Psoas muscle (tissue), 8 donors: Measurements from ENCODE around the gene SLC24A3. TPM values are rescaled to one million over a fixed set of nuclear protein-coding genes. Genes with fewer than 3 reads are reported as not detected.

ENCODE experiments used
- ATAC-seq, 4 donors: fragments of 200-7000 bp; cut with Tn5 transposase; one replicate each; pipeline ENCODE4 v1.9.1; 2020; ENCODE audit warnings: moderate library complexity in 3 of 4, mild to moderate bottlenecking in 2 of 4
- DNase-seq, 2 donors: peaks; one replicate each; pipeline ENCODE4 v3.0.0-alpha.2; 2020
- H3K27ac ChIP-seq: fragments of 200-600 bp; one replicate; pipeline ENCODE4 v1.8.0; 2022
- H3K27me3 ChIP-seq, 3 donors: fragments of 200-600 bp in 1 of 3; one replicate each; pipeline versions ENCODE4 v1.6.1 to v1.8.0; 2013 to 2022; ENCODE audit warnings: low read length in 2 of 3, mild to moderate bottlenecking in 2 of 3, moderate library complexity in 1 of 3; ENCODE audit not compliant: insufficient read depth in 3 of 3
- H3K36me3 ChIP-seq, 2 donors: fragments of 200-600 bp in 1 of 2; one replicate each; pipeline versions ENCODE4 v1.6.1 to v1.8.0; 2013 to 2022; ENCODE audit warnings: low read depth in 1 of 2, mild to moderate bottlenecking in 1 of 2, moderate library complexity in 1 of 2; ENCODE audit not compliant: insufficient read depth in 1 of 2
- H3K4me1 ChIP-seq: fragments of 200-600 bp; one replicate; pipeline ENCODE4 v1.8.0; 2022
- H3K4me3 ChIP-seq: fragments of 200-600 bp; one replicate; pipeline ENCODE4 v1.8.0; 2022; ENCODE audit warnings: mild to moderate bottlenecking
- H3K9me3 ChIP-seq: fragments of 200-600 bp; one replicate; pipeline ENCODE4 v1.8.0; 2022
- CTCF ChIP-seq: fragments of 200-600 bp; IDR thresholded peaks from one replicate; pipeline ENCODE4 v1.8.0; 2022; ENCODE audit warnings: antibody characterized with exemption
- WGBS, 3 donors: extraction: QIAGEN DNeasy Blood & Tissue Kit; methylation state at CpG; one replicate each; pipeline versions ENCODE4 v1.1.6 to v1.1.7; 2013; 5-methylcytosine and 5-hydroxymethylcytosine counted together
- intact Hi-C, 2 donors: fragments of 100-400 bp; cut with DNase I; formaldehyde crosslinking; loops; one replicate each; pipeline versions ENCODE4 v1.11.0 to v1.14.2; 2022
- polyA plus RNA-seq, 3 donors: library from polyadenylated mRNA; stranded (reverse); fragments of 200-250 nt; gene quantifications; one replicate each; pipeline ENCODE4 v1.2.3, GENCODE V29; 2013
- total RNA-seq, 4 donors: library from RNA; stranded (reverse); fragmentation: NEBNext Ultra II Directional in 2 of 4; extraction: Animal tissue kit (Norgen Biotek cat#: 25700) in 2 of 4; gene quantifications; one replicate each; pipeline versions ENCODE4 v1.2.1 to v1.2.4, GENCODE V29; 2021 to 2023
- donor health status: healthy with polysubstance abuse.
- donor health status: DM: no; HTN: no; CAD: no; lungs with moderate emphysema.
- donor health status: Bipolar disorder and iron deficiency.
- donor health status: healthy.
- donor health status: DM: yes; HTN: yes; CAD: no.
- donor health status: DM: no; HTN: no; CAD: no.
- donor health status: DM: no; HTN: no; CAD: no.
- donor health status: DM: yes; HTN: yes; CAD: no.

Gene SLC24A3
- total and polyA plus RNA-seq, 7 donors: 3.0 to 24.4 (median 8.2) TPM

GRCh38 chr20:19367591-19367990 is 155.1 kb downstream of the SLC24A3 start:
- H3K4me1 ChIP-seq: peaks cover 11% of the 10 kb centered on the region
- H3K36me3 ChIP-seq: no peaks in the 10 kb centered on the region
- no peak overlapping the region for H3K4me3 ChIP-seq
- intact Hi-C loops: no loop called here
- no peak for TF ChIP-seq CTCF
- ATAC-seq: no peak
- H3K27ac ChIP-seq: no peak overlapping the region
- DNase-seq: no peak
- H3K27me3 ChIP-seq: no peaks in the 10 kb centered on the region
- H3K9me3 ChIP-seq: no peaks in the 10 kb centered on the region
- 65 to 79% (median 72%) methylated on average over 2 of the region's 2 CpGs for WGBS, 3 donors

GRCh38 chr20:19368351-19368750 is 155.9 kb downstream of the SLC24A3 start:
- Histone ChIP-seq H3K4me3 (no peak overlapping the region), H3K27ac (no peak overlapping the region), H3K4me1 (peaks cover 8% of the 10 kb centered on the region), H3K36me3 (no peaks in the 10 kb centered on the region), H3K9me3 (no peaks in the 10 kb centered on the region), H3K27me3 (no peaks in the 10 kb centered on the region)
- TF ChIP-seq CTCF: no peak
- WGBS, 3 donors: 52 to 66% (median 65%) methylated on average over 3 of the region's 3 CpGs
- no peak for DNase-seq
- ATAC-seq: no peak
- intact Hi-C loops: no loop called here

DNA sequence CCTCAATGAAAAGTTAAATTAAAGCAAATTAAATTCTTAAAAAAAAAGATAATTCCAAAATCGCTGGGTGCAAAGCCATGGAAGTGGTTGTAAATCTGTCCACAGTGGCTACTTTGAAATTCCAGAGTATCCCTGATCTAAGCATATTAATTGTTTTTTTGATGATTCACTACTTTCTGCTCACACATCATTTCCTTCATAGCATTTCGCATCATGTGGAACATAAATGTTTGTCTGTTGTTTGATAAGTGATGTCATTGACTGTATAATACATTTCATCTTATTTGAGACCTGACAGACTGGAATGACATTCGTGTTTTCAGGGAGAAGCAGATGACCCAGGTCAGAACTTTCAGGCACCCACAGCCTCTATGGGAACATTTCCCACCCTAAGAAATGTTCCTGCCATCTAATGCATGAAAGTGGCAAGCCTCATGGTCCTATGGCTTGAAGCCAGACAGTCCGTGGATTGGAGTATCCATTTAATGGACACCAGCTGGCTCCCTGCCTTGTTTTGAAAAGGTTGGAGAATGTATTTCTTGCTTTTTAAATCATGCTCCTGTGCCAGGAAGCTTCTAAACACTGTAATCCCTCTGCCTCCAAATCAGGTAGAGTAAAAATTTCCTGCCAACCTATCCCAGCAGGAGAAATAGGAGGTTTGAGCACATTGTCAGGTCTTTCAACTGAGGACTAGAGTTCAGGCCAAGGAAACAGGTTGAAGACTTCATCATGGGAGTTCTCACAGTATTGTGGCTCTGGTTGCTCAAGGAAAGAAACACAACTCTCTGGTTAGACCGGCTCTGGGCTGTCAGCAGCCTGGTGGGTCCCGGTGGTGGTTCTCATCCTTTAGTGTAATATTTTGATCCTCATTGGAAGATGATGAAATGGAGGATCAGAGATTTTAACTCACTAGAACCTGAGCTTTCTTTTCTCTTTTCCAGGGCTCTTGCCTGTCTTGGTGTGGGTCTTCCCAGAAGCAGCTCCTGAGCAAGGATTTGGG is 157.9 kb downstream of the SLC24A3 start:
- 69 to 81% (median 74%) methylated on average over 6 of the region's 6 CpGs for WGBS, 3 donors
- H3K36me3 ChIP-seq: no peaks in the 10 kb centered on the region
- ATAC-seq (no peak), DNase-seq (no peak)
- H3K4me1 ChIP-seq: no peaks in the 10 kb centered on the region
- no peak overlapping the region for H3K27ac ChIP-seq
- intact Hi-C loops: no loop called here
- no peak overlapping the region for H3K4me3 ChIP-seq
- no peak for TF ChIP-seq CTCF
- no peaks in the 10 kb centered on the region for H3K9me3 ChIP-seq
- H3K27me3 ChIP-seq: no peaks in the 10 kb centered on the region

GRCh38 chr20:19371112-19371511 is 158.7 kb downstream of the SLC24A3 start:
- Histone ChIP-seq H3K4me1 (no peaks in the 10 kb centered on the region), H3K36me3 (no peaks in the 10 kb centered on the region), H3K4me3 (no peak overlapping the region), H3K9me3 (no peaks in the 10 kb centered on the region), H3K27me3 (no peaks in the 10 kb centered on the region), H3K27ac (no peak overlapping the region)
- no peak for ATAC-seq
- intact Hi-C loops: no loop called here
- DNase-seq: no peak
- WGBS, 3 donors: 97 to 100% (median 100%) methylated on average over 1 of the region's 1 CpG
- no peak for TF ChIP-seq CTCF
